ENCODE measurements around the gene FAM184A. TPM values are rescaled to one million over a fixed set of nuclear protein-coding genes. Genes with fewer than 3 reads are reported as not detected.

FAM184A gene
- total RNA-seq, 4 donors from 2014 or later = 0.30 to 3.8 (median 1.1) TPM

DNA sequence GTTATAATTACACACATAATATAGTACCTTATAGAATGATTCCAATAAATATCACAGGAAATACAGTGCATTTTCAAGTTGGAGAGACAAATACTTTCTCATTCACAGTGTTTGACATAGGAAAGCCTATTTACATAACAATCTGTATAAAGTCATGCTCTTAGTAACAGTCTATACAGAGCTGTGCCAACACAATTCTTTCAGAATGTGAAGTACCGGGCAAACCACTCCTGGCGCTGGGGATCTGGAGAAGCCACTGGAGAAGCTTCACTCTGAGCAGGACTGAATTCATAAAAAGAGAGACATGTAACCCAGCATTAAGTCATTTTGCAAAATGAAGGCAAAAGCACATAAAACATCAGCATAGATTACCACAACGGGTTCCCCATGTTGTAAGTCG is 118.6 kb downstream of the FAM184A start:
- Histone ChIP-seq H3K36me3 (no peaks in the 10 kb centered on the region), H3K9me3 (no peaks in the 10 kb centered on the region), H3K4me1 (no peaks in the 10 kb centered on the region), H3K27me3 (no peaks in the 10 kb centered on the region), H3K4me3 (no peak overlapping the region), H3K27ac (no peak overlapping the region)
- TF ChIP-seq POLR2A (IDR thresholded peaks at IDR 0.05) = no peak
- TF ChIP-seq, protein P1, sequence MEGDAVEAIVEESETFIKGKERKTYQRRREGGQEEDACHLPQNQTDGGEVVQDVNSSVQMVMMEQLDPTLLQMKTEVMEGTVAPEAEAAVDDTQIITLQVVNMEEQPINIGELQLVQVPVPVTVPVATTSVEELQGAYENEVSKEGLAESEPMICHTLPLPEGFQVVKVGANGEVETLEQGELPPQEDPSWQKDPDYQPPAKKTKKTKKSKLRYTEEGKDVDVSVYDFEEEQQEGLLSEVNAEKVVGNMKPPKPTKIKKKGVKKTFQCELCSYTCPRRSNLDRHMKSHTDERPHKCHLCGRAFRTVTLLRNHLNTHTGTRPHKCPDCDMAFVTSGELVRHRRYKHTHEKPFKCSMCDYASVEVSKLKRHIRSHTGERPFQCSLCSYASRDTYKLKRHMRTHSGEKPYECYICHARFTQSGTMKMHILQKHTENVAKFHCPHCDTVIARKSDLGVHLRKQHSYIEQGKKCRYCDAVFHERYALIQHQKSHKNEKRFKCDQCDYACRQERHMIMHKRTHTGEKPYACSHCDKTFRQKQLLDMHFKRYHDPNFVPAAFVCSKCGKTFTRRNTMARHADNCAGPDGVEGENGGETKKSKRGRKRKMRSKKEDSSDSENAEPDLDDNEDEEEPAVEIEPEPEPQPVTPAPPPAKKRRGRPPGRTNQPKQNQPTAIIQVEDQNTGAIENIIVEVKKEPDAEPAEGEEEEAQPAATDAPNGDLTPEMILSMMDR (IDR thresholded peaks at IDR 0.05) = no peak
- no peak for DNase-seq
- intact Hi-C loops (cut with DNase I) = no loop called here
- 77 to 80% methylated on average over 4 of the region's 4 CpGs for WGBS, 2 donors

DNA sequence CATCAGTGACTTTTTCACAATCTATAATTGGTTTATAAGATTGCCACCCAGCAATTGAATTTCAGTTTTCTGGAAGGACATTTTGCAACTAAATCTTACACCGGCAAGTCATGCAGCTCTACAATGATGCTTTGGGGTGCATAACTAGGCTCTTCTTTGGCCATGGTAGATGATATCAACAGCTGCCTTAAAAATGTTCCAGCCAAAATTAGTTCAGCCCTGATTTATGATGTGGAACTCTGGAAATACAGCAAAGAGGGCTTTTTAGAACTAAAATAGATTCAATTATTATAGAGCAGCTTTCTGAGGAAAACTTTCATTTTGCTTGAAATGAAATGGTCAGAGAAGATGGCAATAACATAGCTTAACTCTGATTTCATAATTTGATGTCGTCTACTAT is 125.1 kb downstream of the FAM184A start:
- no peaks in the 10 kb centered on the region for H3K36me3 ChIP-seq
- H3K27ac ChIP-seq = no peak overlapping the region
- H3K4me3 ChIP-seq = no peak overlapping the region
- 77 to 85% methylated on average over 2 of the region's 2 CpGs for WGBS, 2 donors
- TF ChIP-seq, protein P1 (IDR thresholded peaks at IDR 0.05) = no peak
- no peak for TF ChIP-seq POLR2A (IDR thresholded peaks at IDR 0.05)
- DNase-seq = no peak
- intact Hi-C loops (cut with DNase I) = no loop called here
- no peaks in the 10 kb centered on the region for H3K9me3 ChIP-seq
- H3K4me1 ChIP-seq = no peaks in the 10 kb centered on the region
- no peaks in the 10 kb centered on the region for H3K27me3 ChIP-seq

GRCh38 chr6:118952683-118953082 is 125.8 kb downstream of the FAM184A start:
- Histone ChIP-seq H3K27ac (no peak overlapping the region), H3K4me1 (no peaks in the 10 kb centered on the region), H3K4me3 (no peak overlapping the region), H3K36me3 (no peaks in the 10 kb centered on the region), H3K9me3 (no peaks in the 10 kb centered on the region), H3K27me3 (no peaks in the 10 kb centered on the region)
- TF ChIP-seq, protein P1 (IDR thresholded peaks at IDR 0.05) = no peak
- no peak for TF ChIP-seq POLR2A (IDR thresholded peaks at IDR 0.05)
- 95 to 100% methylated on average over 2 of the region's 2 CpGs for WGBS, 2 donors
- DNase-seq = no peak
- intact Hi-C loops (cut with DNase I) = no loop called here

GRCh38 chr6:118945217-118945616 is 133.2 kb downstream of the FAM184A start:
- Histone ChIP-seq H3K27ac (no peak overlapping the region), H3K9me3 (peaks cover 0 to 14% (median 11%) of the 10 kb centered on the region in 3 donors), H3K36me3 (no peaks in the 10 kb centered on the region), H3K4me1 (peaks cover 0 to 7% (median 0%) of the 10 kb centered on the region in 3 donors), H3K27me3 (no peaks in the 10 kb centered on the region), H3K4me3 (no peak overlapping the region)
- TF ChIP-seq, protein P1 (IDR thresholded peaks at IDR 0.05) = no peak
- TF ChIP-seq POLR2A (IDR thresholded peaks at IDR 0.05) = no peak
- no peak for DNase-seq
- intact Hi-C loops (cut with DNase I) = no loop called here

GRCh38 chr6:118940770-118941169 is 137.7 kb downstream of the FAM184A start:
- no peaks in the 10 kb centered on the region for H3K36me3 ChIP-seq
- no peak overlapping the region for H3K27ac ChIP-seq
- no peaks in the 10 kb centered on the region for H3K27me3 ChIP-seq
- H3K4me3 ChIP-seq = no peak overlapping the region
- peaks cover 0 to 12% (median 0%) of the 10 kb centered on the region in 3 donors for H3K4me1 ChIP-seq
- no peak for DNase-seq
- intact Hi-C loops (cut with DNase I) = no loop called here
- peaks cover 0 to 13% (median 6%) of the 10 kb centered on the region in 3 donors for H3K9me3 ChIP-seq
- TF ChIP-seq, protein P1 (IDR thresholded peaks at IDR 0.05) = no peak
- TF ChIP-seq POLR2A (IDR thresholded peaks at IDR 0.05) = no peak
- 40 to 79% methylated on average over 1 to 2 of the region's 2 CpGs for WGBS, 2 donors

Measured in esophagus squamous epithelium (tissue), 5 donors.